Panc1 (cell line): ENCODE results near the gene CRIP1. TPM values are rescaled to one million over a fixed set of nuclear protein-coding genes. Genes with fewer than 3 reads are reported as not detected.
A peak's percentile ranks its signal among the peaks of the same experiment; 100 is the strongest.

Experiments used
- ATAC-seq: fragments of 200-7000 bp; cut with Tn5 transposase; 2 replicates; pipeline ENCODE4 v1.9.1; 2020; ENCODE audit warnings: mild to moderate bottlenecking, moderate library complexity
- BruUV-seq: library from RNA; stranded (reverse); fragments of 400-500 nt; replicated peaks from 2 replicates; lab custom pipeline; 2021; lab: Mats Ljungman, UMichigan
- CTCF ChIA-PET: fragments of 300-600 bp; sonication (Branson Sonifier 250); formaldehyde crosslinking; loops from one replicate; lab custom pipeline; 2022; ENCODE audit warnings: antibody characterized with exemption; lab: Charles Lee
- POLR2A ChIA-PET: fragments of 300-600 bp; sonication (Branson Sonifier 250); formaldehyde crosslinking; loops from one replicate; lab custom pipeline; 2022; ENCODE audit warnings: antibody characterized with exemption; lab: Charles Lee
- DNase-seq: peaks from one replicate; pipeline ENCODE4 v3.0.0-alpha.2; 2010; ENCODE audit warnings: low read depth, low spot score
- H3K27ac ChIP-seq: 2 replicates; pipeline ENCODE4 v1.5.1; 2011; ENCODE audit warnings: mild to moderate bottlenecking, low read length, inconsistent platforms
- H3K27me3 ChIP-seq: fragments of 200-500 bp; sonication (Bioruptor generic); 2 replicates; pipeline ENCODE4 v1.6.0; 2014; ENCODE audit warnings: low read length, inconsistent platforms; ENCODE audit not compliant: control insufficient read depth, insufficient read depth
- H3K36me3 ChIP-seq: fragments of 200-500 bp; sonication (Bioruptor generic); 2 replicates; pipeline ENCODE4 v1.5.1; 2014; ENCODE audit warnings: inconsistent platforms, mild to moderate bottlenecking, low read length, moderate library complexity; ENCODE audit not compliant: control insufficient read depth, insufficient read depth
- H3K4me1 ChIP-seq: 2 replicates; pipeline ENCODE4 v1.5.1; 2011; ENCODE audit warnings: inconsistent platforms, mild to moderate bottlenecking, low read length, moderate library complexity; ENCODE audit not compliant: control insufficient read depth, insufficient read depth
- H3K4me3 ChIP-seq, 2 experiments: 2 replicates each; pipeline ENCODE4 v1.5.1; 2011 to 2012; ENCODE audit warnings: low read depth in 2 of 2, low read length in 2 of 2, mild to moderate bottlenecking in 2 of 2, inconsistent platforms in 1 of 2, moderate library complexity in 1 of 2
- H3K9me3 ChIP-seq: fragments of 200-500 bp; sonication (Bioruptor generic); 2 replicates; pipeline ENCODE4 v1.5.1; 2014; ENCODE audit warnings: low read depth, mild to moderate bottlenecking, inconsistent platforms, low read length, moderate library complexity; ENCODE audit not compliant: control insufficient read depth, insufficient read depth
- POLR2AphosphoS5 ChIP-seq: IDR thresholded peaks from 2 replicates; pipeline ENCODE4 v1.6.1; 2012; ENCODE audit warnings: mild to moderate bottlenecking, low read depth, low read length, moderate library complexity
- SIN3A ChIP-seq: IDR thresholded peaks from 2 replicates; pipeline ENCODE4 v1.6.1; 2012; ENCODE audit warnings: low read depth, mild to moderate bottlenecking, low read length, moderate library complexity, borderline replicate concordance; ENCODE audit not compliant: insufficient read depth
- TCF7L2 ChIP-seq: IDR thresholded peaks from 2 replicates; pipeline ENCODE4 v1.6.1; 2011; ENCODE audit warnings: mild to moderate bottlenecking, low read depth, low read length, inconsistent platforms
- in situ Hi-C: cut with HindIII; loops from 2 replicates; pipeline ENCODE4 v1.10.0; 2016; ENCODE audit warnings: low sequenced_read_pairs, low pct_unique_long_range_greater_than_20kb
- intact Hi-C: fragments of 100-400 bp; cut with micrococcal nuclease; formaldehyde crosslinking; loops from one replicate; pipeline ENCODE4 v1.10.0; 2022; ENCODE audit not compliant: unreplicated experiment
- total RNA-seq: library from RNA; stranded (reverse); gene quantifications from one replicate; pipeline ENCODE4 v1.2.1, GENCODE V29; 2021; ENCODE audit not compliant: unreplicated experiment
- TF ChIP-seq, protein P1 (sequence below): fragments of 450-650 bp; IDR thresholded peaks from 2 replicates; pipeline ENCODE4 v1.5.1; 2017; ENCODE audit warnings: mild to moderate bottlenecking
- TF ChIP-seq, protein P2 (sequence below), 2 experiments: IDR thresholded peaks; 2 replicates each; pipeline ENCODE4 v1.6.1; 2011 to 2012; ENCODE audit warnings: low read depth in 2 of 2, control low read depth in 1 of 2, low read length in 1 of 2, mild to moderate bottlenecking in 1 of 2, moderate library complexity in 1 of 2; ENCODE audit not compliant: insufficient read depth in 1 of 2

The CRIP1 gene
- total RNA-seq, 1 experiment from 2014 or later, result 1,056 TPM

DNA sequence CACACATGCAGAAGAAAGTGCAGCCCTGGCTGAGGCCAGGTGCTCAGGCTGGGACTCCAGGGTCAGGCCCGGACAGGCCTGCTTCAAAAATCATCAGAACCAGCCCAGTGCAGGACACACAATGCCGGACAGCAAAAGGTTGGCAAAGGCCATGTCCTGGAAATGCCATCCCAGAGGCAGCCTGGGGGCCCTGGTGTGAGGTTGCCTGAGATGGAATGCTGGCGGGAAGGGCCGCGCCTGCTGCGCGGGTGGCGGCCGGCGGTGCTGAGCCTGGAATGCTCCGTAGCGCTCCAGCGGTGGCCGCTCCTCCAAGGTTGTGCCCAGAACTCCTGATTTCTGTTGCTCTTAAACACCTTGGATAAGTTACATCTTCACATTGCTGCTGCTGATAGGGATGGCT, 33.7 kb upstream of the CRIP1 start:
- Histone ChIP-seq H3K27me3 (no peaks in the 10 kb centered on the region), H3K36me3 (no peaks in the 10 kb centered on the region; the same call in 1 of the 2 replicates), H3K4me1 (no peaks in the 10 kb centered on the region), H3K9me3 (no peaks in the 10 kb centered on the region), H3K27ac (no peak overlapping the region), H3K4me3 (no peak overlapping the region)
- TF ChIP-seq, protein P1, sequence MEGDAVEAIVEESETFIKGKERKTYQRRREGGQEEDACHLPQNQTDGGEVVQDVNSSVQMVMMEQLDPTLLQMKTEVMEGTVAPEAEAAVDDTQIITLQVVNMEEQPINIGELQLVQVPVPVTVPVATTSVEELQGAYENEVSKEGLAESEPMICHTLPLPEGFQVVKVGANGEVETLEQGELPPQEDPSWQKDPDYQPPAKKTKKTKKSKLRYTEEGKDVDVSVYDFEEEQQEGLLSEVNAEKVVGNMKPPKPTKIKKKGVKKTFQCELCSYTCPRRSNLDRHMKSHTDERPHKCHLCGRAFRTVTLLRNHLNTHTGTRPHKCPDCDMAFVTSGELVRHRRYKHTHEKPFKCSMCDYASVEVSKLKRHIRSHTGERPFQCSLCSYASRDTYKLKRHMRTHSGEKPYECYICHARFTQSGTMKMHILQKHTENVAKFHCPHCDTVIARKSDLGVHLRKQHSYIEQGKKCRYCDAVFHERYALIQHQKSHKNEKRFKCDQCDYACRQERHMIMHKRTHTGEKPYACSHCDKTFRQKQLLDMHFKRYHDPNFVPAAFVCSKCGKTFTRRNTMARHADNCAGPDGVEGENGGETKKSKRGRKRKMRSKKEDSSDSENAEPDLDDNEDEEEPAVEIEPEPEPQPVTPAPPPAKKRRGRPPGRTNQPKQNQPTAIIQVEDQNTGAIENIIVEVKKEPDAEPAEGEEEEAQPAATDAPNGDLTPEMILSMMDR, result no peak
- TF ChIP-seq TCF7L2, result no peak
- no peak for TF ChIP-seq POLR2AphosphoS5
- no peak for TF ChIP-seq SIN3A
- TF ChIP-seq, protein P2, sequence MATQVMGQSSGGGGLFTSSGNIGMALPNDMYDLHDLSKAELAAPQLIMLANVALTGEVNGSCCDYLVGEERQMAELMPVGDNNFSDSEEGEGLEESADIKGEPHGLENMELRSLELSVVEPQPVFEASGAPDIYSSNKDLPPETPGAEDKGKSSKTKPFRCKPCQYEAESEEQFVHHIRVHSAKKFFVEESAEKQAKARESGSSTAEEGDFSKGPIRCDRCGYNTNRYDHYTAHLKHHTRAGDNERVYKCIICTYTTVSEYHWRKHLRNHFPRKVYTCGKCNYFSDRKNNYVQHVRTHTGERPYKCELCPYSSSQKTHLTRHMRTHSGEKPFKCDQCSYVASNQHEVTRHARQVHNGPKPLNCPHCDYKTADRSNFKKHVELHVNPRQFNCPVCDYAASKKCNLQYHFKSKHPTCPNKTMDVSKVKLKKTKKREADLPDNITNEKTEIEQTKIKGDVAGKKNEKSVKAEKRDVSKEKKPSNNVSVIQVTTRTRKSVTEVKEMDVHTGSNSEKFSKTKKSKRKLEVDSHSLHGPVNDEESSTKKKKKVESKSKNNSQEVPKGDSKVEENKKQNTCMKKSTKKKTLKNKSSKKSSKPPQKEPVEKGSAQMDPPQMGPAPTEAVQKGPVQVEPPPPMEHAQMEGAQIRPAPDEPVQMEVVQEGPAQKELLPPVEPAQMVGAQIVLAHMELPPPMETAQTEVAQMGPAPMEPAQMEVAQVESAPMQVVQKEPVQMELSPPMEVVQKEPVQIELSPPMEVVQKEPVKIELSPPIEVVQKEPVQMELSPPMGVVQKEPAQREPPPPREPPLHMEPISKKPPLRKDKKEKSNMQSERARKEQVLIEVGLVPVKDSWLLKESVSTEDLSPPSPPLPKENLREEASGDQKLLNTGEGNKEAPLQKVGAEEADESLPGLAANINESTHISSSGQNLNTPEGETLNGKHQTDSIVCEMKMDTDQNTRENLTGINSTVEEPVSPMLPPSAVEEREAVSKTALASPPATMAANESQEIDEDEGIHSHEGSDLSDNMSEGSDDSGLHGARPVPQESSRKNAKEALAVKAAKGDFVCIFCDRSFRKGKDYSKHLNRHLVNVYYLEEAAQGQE (IDR thresholded peaks at IDR 0.05; ENCODE audit: insufficient read depth in 1 of 2, low read depth in 2 of 2, low read length in 1 of 2), result no peak
- ChIA-PET CTCF (no interaction called here), POLR2A (interaction anchor here (0.5 kb wide), 1 partner anchor 80 kb away, joined by 3 read pairs; no protein-coding TSS in a partner anchor)
- in situ Hi-C loops (no loop called here), intact Hi-C loops (no loop called here)
- DNase-seq (no peak), ATAC-seq (no peak)
- TSS peak; percentile 41 for BruUV-seq

DNA sequence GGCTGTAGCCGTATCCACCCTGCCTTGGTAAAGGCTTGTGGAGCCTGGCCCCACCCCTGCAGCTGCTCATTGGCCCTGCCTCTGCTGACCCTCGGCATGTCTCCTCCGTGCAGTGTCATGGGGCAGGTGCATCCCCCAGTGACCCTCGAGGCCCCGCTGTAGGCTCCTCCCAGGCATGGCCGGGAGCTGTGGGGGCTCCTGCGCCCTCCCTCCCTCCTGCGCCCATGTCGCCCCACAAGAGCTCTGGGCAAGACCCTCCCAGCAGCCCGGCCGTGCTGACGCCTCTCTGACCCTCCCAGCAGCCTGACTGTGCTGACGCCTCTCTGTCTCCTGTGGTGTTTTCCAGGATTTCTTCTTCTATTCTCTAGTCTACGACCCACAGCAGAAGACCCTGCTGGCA, 32.8 kb upstream of the CRIP1 start:
- Histone ChIP-seq H3K4me1 (no peaks in the 10 kb centered on the region), H3K36me3 (no peaks in the 10 kb centered on the region; the same call in 1 of the 2 replicates), H3K27me3 (no peaks in the 10 kb centered on the region), H3K4me3 (no peak overlapping the region), H3K9me3 (no peaks in the 10 kb centered on the region), H3K27ac (no peak overlapping the region)
- ATAC-seq, result no peak
- CTCF ChIA-PET, result no interaction called here
- intact Hi-C loops (no loop called here), in situ Hi-C loops (no loop called here)
- DNase-seq, result no peak
- TSS peak; percentile 61 for BruUV-seq
- POLR2A ChIA-PET, result no interaction called here
- TF ChIP-seq, protein P2 (IDR thresholded peaks at IDR 0.05; ENCODE audit: insufficient read depth in 1 of 2, low read depth in 2 of 2, low read length in 1 of 2), result no peak
- TF ChIP-seq, protein P1, result no peak
- TF ChIP-seq POLR2AphosphoS5, result no peak
- TF ChIP-seq TCF7L2, result no peak
- no peak for TF ChIP-seq SIN3A
